SK-N-MC (cell line): Measurements from ENCODE around the gene TDRKH.

Source experiments
- EZH2 ChIP-seq: fragments of 200-600 bp; sonication (generic); IDR thresholded peaks from one replicate; pipeline ENCODE4 v1.6.1; 2017; ENCODE audit warnings: antibody characterized with exemption
- POLR2AphosphoS5 ChIP-seq: IDR thresholded peaks from 2 replicates; pipeline ENCODE4 v1.6.1; 2012; ENCODE audit warnings: mild to moderate bottlenecking, low read depth, low read length, borderline replicate concordance

GRCh38 chr1:151759241-151759640 lies 31.1 kb downstream of the TDRKH start:
- TF ChIP-seq EZH2 (no peak), POLR2AphosphoS5 (no peak)
